ENCODE measurements around the gene FBN1. TPM values are rescaled to one million over a fixed set of nuclear protein-coding genes. Genes with fewer than 3 reads are reported as not detected.

The FBN1 gene
- total RNA-seq, 1 donor from 2014 or later: 54.0 TPM

- Mint-ChIP-seq H3K27me3 (ENCODE audit: unreplicated experiment) (no peaks in the 10 kb centered on the region), H3K4me3 (ENCODE audit: unreplicated experiment) (no peak overlapping the region), H3K9me3 (ENCODE audit: unreplicated experiment) (no peaks in the 10 kb centered on the region), H3K4me1 (ENCODE audit: unreplicated experiment) (peaks cover 12% of the 10 kb centered on the region), H3K36me3 (ENCODE audit: low read depth, unreplicated experiment) (no peaks in the 10 kb centered on the region), H3K27ac (ENCODE audit: unreplicated experiment) (no peak overlapping the region)
- TF ChIP-seq CTCF (IDR thresholded peaks at IDR 0.05; ENCODE audit: unreplicated experiment): no peak
- DNase-seq (ENCODE audit: low spot score): no peak
Observed at GRCh38 chr15:48577469-48577868, 68.0 kb downstream of the FBN1 start.

DNA sequence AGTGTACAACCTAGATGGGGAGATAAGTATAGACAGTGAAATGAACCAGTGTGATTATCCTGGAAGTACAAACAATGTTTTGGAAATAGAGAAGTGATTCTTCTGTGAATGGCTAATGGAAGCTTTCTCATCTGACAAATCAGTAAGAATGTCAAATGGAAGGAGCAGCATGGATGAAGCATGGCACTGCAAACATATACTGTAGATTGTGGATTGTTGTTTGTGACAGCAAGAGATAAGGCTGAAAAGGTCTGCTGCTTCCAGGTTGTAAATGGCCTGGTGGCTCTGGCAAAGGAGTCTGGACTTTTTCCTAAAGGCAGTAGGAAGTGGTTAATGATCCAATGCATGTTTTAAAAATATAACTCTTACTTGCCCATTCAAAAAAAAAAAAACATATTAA, 71.3 kb downstream of the FBN1 start:
- Mint-ChIP-seq H3K9me3 (ENCODE audit: unreplicated experiment) (no peaks in the 10 kb centered on the region), H3K36me3 (ENCODE audit: low read depth, unreplicated experiment) (no peaks in the 10 kb centered on the region), H3K4me1 (ENCODE audit: unreplicated experiment) (peaks cover 16% of the 10 kb centered on the region), H3K27ac (ENCODE audit: unreplicated experiment) (no peak overlapping the region), H3K4me3 (ENCODE audit: unreplicated experiment) (no peak overlapping the region), H3K27me3 (ENCODE audit: unreplicated experiment) (peaks cover 1% of the 10 kb centered on the region)
- TF ChIP-seq CTCF (IDR thresholded peaks at IDR 0.05; ENCODE audit: unreplicated experiment): no peak
- no peak for DNase-seq (ENCODE audit: low spot score)

DNA sequence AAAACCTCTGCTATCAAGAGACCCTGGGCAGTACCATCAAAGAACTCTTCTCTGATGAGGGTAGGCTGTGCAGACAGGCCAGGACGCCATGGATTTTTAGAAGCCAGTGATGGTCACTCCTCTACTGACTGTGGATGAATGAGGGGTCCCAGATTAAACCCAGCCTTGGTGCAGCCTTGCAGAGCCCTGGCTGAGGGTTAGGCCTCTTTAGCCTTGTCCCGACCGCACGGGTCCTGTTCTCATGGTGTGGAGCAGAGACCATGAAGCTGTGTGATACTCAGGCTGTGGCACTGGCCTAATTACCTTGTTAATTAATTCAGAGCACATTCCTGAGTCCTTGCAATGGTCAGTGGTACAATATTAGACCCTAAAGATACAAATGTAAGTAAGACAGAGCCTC, 71.7 kb downstream of the FBN1 start:
- TF ChIP-seq CTCF (IDR thresholded peaks at IDR 0.05; ENCODE audit: unreplicated experiment): no peak
- H3K4me1 Mint-ChIP-seq (ENCODE audit: unreplicated experiment): peaks cover 16% of the 10 kb centered on the region
- H3K27ac Mint-ChIP-seq (ENCODE audit: unreplicated experiment): no peak overlapping the region
- H3K36me3 Mint-ChIP-seq (ENCODE audit: low read depth, unreplicated experiment): no peaks in the 10 kb centered on the region
- H3K4me3 Mint-ChIP-seq (ENCODE audit: unreplicated experiment): no peak overlapping the region
- no peak for DNase-seq (ENCODE audit: low spot score)
- H3K9me3 Mint-ChIP-seq (ENCODE audit: unreplicated experiment): no peaks in the 10 kb centered on the region
- H3K27me3 Mint-ChIP-seq (ENCODE audit: unreplicated experiment): peaks cover 1% of the 10 kb centered on the region

- no peak for DNase-seq (ENCODE audit: low spot score)
- H3K27me3 Mint-ChIP-seq (ENCODE audit: unreplicated experiment): peaks cover 1% of the 10 kb centered on the region
- H3K4me3 Mint-ChIP-seq (ENCODE audit: unreplicated experiment): no peak overlapping the region
- H3K27ac Mint-ChIP-seq (ENCODE audit: unreplicated experiment): no peak overlapping the region
- peaks cover 16% of the 10 kb centered on the region for H3K4me1 Mint-ChIP-seq (ENCODE audit: unreplicated experiment)
- H3K9me3 Mint-ChIP-seq (ENCODE audit: unreplicated experiment): no peaks in the 10 kb centered on the region
- no peaks in the 10 kb centered on the region for H3K36me3 Mint-ChIP-seq (ENCODE audit: low read depth, unreplicated experiment)
- TF ChIP-seq CTCF (IDR thresholded peaks at IDR 0.05; ENCODE audit: unreplicated experiment): no peak
Observed at GRCh38 chr15:48572823-48573222, 72.7 kb downstream of the FBN1 start.

GRCh38 chr15:48571510-48571909, 74.0 kb downstream of the FBN1 start:
- Mint-ChIP-seq H3K4me1 (ENCODE audit: unreplicated experiment) (peaks cover 16% of the 10 kb centered on the region), H3K9me3 (ENCODE audit: unreplicated experiment) (no peaks in the 10 kb centered on the region), H3K4me3 (ENCODE audit: unreplicated experiment) (no peak overlapping the region), H3K36me3 (ENCODE audit: low read depth, unreplicated experiment) (no peaks in the 10 kb centered on the region), H3K27me3 (ENCODE audit: unreplicated experiment) (peaks cover 1% of the 10 kb centered on the region), H3K27ac (ENCODE audit: unreplicated experiment) (no peak overlapping the region)
- DNase-seq (ENCODE audit: low spot score): no peak
- no peak for TF ChIP-seq CTCF (IDR thresholded peaks at IDR 0.05; ENCODE audit: unreplicated experiment)
